Mammary epithelial cell (primary cell): ENCODE results near the gene TMED1.

ENCODE experiments used
- EZH2 ChIP-seq: IDR thresholded peaks from 2 replicates; pipeline ENCODE4 v1.6.1; 2012; ENCODE audit warnings: low read length, inconsistent platforms, borderline replicate concordance
- TF ChIP-seq, protein P1 (sequence below), 2 donors: IDR thresholded peaks in 1 of 2; conservative IDR thresholded peaks in 1 of 2; 2 replicates each; pipeline ENCODE4 v1.5.1; 2011 to 2012; ENCODE audit warnings: inconsistent platforms in 2 of 2, low read length in 2 of 2, mild to moderate bottlenecking in 2 of 2, control low read depth in 1 of 2, low read depth in 1 of 2; ENCODE audit not compliant: insufficient read depth in 1 of 2; ENCODE audit errors: extremely low read depth in 1 of 2

DNA sequence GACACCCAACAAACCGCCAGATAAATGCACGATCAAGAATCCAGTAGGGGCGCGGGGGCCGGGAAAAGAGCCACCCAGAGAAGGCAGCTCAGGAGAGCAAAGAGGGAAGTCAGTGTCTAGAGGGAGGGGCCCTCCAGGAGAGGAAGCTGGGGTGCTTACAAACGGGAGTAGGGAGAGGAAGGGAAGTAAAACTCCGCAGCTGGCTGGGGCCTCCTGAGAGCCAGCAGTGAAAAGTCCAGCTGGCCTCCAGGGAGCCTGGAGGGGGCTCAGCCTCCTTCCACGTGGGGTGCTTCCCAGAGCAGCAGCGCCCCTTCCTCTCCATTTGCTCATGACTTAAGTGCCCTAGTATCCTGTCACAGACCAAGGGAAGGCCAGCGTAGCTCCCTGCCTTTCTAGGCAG, 51.8 kb downstream of the TMED1 start:
- TF ChIP-seq, protein P1, sequence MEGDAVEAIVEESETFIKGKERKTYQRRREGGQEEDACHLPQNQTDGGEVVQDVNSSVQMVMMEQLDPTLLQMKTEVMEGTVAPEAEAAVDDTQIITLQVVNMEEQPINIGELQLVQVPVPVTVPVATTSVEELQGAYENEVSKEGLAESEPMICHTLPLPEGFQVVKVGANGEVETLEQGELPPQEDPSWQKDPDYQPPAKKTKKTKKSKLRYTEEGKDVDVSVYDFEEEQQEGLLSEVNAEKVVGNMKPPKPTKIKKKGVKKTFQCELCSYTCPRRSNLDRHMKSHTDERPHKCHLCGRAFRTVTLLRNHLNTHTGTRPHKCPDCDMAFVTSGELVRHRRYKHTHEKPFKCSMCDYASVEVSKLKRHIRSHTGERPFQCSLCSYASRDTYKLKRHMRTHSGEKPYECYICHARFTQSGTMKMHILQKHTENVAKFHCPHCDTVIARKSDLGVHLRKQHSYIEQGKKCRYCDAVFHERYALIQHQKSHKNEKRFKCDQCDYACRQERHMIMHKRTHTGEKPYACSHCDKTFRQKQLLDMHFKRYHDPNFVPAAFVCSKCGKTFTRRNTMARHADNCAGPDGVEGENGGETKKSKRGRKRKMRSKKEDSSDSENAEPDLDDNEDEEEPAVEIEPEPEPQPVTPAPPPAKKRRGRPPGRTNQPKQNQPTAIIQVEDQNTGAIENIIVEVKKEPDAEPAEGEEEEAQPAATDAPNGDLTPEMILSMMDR (conservative IDR thresholded peaks at IDR 0.05 in 1 of 2, IDR thresholded peaks at IDR 0.05 in 1 of 2; ENCODE audit: extremely low read depth in 1 of 2, insufficient read depth in 1 of 2, low read depth in 1 of 2, low read length in 2 of 2), result no peak
- TF ChIP-seq EZH2, result no peak
